HPDE6-E6E7 (cell line): ENCODE data around the gene TTLL3.

Experiments
- DNase-seq: peaks from one replicate; pipeline ENCODE4 v3.0.0; 2011; ENCODE audit warnings: missing footprints; ENCODE audit errors: extremely low spot score

Gene TTLL3

DNA sequence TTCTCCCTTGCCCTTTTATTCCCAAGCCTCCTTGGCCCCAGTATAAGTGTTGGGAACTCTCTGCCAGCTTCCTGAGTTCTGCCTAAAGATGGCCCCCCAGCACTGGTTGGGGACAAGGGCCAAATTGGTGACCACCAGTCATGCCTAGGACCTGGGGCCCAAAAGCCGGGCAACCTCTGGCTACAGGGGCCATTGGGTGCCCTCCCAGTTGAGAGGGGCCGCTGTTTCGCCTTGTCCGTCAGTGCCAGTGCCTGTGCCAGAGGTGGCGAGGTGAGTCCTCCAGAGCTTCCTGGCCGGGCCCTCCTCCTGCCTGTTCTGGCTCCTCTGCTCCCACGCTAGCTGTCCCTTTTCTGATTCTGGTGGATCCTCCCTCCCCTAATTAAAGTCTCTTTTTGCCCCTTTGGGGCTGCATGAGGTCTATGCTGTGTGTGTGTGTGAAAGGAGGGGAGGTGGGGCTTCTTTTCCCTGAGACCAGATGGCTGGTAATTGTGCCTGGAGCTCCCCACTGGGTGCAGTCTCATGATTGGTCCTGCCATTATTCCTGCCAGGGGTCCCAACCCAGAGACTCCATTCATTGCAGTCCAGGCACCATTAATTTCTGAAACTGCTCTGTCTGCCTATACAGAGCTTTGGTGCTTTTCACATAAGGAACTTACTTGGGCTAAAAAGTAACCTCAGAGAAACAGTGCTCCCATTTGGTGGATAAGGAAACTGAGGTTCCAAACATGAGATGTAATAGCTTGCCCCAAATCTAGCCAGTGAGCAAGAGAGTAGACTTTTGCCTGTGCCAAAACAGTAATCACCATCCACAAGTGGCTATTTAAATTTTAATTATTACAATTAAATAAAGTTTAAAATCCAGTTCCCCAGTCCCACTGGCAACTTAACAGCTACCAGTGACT is 3.1 kb upstream of the TTLL3 start:
- no peak for DNase-seq

- no peak for DNase-seq
These were observed 2.1 kb upstream of the TTLL3 start for GRCh38 chr3:9807981-9808344.

DNA sequence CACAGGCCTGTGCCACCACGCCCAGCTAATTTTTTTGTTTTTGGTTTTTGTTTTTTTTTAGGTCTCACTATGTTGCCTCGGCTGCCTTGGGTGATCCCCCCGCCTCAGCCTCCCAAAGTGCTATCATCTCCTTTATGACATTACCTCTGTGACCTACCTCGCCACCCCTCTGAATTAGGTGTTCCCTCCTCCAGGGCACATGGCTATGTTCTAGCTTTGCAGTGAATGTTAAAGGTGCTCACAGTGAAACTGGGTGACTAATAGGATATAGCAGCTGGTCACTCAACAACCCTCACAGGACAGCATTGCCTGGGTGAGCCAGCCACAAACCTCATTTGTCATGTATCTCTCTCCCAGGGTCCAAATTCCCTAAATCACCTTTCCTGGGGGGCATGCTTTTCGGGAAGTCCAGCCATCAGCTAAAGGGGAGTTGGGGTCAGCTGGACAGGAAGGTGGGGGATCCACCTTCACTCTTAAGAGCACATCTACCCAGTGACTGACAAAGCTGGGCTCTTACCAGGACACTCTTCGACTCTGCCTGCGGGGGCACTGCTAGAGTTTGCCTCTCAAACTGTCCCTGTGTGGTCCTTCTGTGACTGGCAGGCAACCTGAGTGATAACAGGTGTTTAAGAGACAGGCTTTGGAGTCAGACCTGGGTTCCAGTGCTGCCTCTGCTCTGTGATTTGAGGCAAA is 1.6 kb upstream of the TTLL3 start:
- DNase-seq, result no peak

- DNase-seq, result no peak
These were observed 835 bp upstream of the TTLL3 start for GRCh38 chr3:9809239-9809614.

GRCh38 chr3:9810433-9810770 is 340 bp downstream of the TTLL3 start:
- no peak for DNase-seq

DNA sequence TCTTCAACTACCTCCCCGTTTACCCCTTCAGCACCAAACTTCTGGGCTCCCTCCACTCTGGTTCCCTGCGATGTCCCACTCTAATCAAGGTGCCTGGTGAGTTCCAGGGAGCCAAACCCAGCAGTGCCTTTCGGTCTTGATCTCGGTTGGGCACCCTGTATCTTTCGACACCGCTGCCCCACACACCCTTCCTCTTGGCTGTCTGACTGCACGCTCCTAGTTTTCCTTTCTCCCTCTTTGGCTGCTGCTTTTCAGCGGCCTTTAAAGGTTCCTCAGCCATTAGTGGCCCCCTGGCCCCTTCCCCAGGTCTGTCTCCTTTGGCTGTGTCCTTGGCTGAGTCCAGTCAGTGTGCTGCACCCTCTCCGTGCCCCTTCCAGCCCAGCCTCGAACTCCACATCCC is 784 bp downstream of the TTLL3 start:
- DNase-seq, result no peak

DNA sequence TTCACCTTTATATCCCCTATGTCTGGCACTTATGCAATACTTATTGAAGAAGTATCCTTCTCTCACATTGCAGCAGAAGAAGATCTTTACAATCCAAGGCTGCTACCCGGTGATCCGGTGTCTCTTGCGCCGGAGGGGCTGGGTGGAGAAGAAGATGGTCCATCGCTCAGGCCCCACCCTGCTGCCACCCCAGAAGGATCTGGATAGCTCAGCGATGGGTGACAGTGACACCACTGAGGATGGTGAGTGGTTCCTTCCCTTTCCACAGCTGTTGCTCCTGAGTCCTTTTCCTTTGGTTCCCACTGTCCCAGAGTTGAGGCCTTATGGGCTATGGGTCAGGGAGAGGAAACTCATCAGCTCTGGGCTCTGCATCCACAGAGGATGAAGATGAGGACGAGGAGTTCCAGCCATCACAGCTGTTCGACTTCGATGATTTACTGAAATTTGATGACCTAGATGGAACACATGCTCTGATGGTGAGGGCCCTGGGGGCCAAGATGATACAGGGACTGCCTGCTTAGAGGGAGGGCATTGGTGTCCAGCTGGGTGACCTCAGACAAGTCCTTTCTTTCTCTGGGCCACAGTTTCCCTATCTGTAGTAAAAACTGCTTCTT is 2.9 kb downstream of the TTLL3 start:
- no peak for DNase-seq

DNA sequence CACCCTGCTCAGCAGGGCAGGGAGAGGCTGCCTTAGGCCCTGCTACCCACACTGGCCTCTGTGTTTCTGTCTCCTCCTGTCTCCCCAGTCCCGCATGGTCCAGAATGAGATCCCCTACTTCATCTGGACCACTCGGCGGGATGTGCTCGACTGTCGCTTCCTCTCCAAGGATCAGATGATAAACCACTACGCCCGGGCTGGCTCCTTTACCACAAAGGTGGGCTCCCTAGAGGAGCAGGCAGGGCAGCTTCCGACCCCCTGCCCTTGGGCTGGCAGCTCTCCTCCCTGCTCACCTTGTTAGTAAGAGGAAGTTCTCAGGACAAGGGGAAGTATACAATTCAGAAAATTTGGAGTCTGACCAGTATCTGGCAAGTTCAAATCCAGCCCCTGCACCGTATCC is 5.9 kb downstream of the TTLL3 start:
- DNase-seq, result no peak

- DNase-seq, result no peak
These were observed 7.4 kb downstream of the TTLL3 start for GRCh38 chr3:9817436-9817835.

- DNase-seq, result no peak
These were observed 8.7 kb downstream of the TTLL3 start for GRCh38 chr3:9818666-9819335.

DNA sequence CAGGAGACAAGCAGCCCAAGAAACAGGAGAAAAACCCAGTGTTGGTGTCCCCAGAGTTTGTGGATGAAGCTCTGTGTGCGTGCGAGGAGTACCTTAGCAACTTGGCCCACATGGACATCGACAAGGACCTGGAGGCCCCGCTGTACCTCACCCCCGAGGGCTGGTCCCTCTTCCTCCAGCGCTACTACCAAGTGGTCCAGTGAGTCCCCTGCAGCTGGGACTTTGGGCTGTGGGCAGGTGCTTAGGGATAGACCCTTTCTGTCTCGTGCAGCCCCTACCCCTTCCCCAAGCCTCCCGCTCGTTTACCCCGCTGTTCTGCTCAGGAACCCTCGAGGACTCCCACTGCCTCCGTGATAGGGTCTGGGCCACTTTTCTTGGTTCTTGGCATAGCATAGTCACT is 10.5 kb downstream of the TTLL3 start:
- no peak for DNase-seq

DNA sequence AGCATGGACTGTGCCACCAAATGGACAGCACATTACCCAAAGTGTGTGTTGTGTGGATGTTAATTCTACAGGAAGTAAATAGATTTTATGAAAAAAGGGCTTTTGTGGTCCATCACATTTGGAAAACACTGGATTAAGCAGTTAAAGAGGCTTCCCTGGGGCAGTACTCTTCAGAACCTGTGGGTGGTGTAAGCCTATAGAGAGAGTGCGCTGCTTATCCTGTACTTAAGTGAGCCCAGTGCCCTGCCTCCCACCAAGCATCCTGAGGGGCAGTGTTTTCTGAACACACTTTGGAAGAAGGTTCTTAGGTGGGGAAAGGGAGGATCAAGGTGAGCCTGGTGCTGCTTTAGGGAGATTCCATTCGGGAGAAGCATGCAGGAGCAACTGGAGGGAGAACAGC is 10.9 kb downstream of the TTLL3 start:
- no peak for DNase-seq

GRCh38 chr3:9825451-9826040 is 15.5 kb downstream of the TTLL3 start:
- no peak for DNase-seq

GRCh38 chr3:9826815-9827573 is 16.9 kb downstream of the TTLL3 start:
- DNase-seq, result no peak

DNA sequence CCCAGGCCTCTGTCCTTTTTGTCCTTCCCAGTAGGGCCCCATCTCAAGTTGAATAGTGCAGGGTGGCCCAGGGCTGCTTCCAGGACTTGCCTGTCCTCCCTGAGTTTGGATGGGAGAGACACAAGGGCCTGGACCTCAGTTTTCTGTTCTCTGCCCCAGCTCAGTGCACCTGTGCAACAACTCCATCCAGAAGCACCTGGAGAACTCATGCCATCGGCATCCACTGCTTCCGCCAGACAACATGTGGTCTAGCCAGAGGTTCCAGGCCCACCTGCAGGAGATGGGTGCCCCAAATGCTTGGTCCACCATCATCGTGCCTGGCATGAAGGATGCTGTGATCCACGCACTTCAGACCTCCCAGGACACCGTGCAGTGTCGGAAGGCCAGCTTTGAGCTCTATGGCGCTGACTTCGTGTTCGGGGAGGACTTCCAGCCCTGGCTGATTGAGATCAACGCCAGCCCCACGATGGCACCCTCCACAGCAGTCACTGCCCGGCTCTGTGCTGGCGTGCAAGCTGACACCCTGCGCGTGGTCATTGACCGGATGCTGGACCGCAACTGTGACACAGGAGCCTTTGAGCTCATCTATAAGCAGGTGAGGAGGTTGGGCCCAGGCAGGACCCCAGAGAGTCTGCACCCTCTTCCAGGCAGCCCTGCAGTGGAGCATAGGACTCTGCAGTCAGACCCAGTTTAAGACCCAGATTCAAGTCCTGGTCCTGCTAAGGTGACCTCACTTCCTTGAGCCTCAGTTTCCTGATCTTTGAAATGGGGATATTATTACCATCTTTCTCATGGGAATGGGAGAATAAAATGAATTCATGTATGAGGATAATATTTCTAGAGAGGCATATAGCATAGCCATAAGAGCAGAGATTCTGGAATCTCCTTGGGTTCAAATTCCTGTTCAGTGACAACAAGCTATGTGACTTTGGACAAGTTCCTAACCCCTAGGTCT is 19.0 kb downstream of the TTLL3 start:
- no peak for DNase-seq

DNA sequence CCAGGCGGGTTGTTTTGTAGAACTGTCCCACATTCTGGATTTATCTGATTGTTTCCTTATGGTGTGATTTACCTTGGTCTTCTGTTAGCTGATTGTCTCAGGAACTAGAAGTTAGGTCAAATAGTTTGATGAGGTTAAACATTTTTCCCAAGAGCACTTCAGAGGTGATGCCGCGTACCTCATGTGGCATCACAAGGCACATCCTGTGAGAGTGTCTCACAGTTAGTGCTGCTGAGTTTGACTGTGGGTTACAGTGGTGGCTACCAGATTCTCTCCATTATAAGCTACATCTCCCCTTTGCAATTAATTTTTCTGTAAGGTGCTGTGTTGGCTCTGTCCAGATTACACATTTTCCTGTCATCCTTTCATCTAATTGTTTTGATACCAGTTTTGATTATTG is 21.2 kb downstream of the TTLL3 start:
- no peak for DNase-seq

DNA sequence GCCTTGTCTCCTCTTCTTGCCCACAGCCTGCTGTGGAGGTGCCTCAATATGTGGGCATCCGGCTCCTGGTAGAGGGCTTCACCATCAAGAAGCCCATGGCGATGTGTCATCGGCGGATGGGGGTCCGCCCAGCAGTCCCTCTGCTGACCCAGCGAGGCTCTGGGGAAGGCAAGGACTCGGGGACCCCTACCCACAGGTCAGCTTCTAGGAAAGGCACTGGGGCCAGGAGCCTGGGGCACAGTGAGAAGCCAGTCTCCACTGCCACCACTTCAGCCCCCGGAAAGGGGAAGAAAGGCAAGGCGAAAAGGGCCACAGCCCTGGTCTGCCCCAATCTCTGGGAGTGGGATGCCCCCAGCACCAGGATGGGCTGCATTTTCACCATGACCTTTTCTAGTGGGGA is 23.0 kb downstream of the TTLL3 start:
- DNase-seq, result no peak

GRCh38 chr3:9834520-9835380 is 24.7 kb downstream of the TTLL3 start:
- DNase-seq, result no peak
